Trophoblast cell (in vitro differentiated cells and primary cell): ENCODE measurements around the gene PRAME.
"Not testable (repeated sequence)": the region's sequence is repeated elsewhere in the genome, so short reads cannot be mapped to it uniquely, and the experiment has no call there.

Experiments used
- DNase-seq, 2 donors: peaks; one replicate each; pipeline ENCODE4 v3.0.0-alpha.2; 2016
- H2AFZ ChIP-seq: 2 replicates; pipeline ENCODE4 v1.6.1; 2013; ENCODE audit warnings: low read length, moderate library complexity, mild to moderate bottlenecking; ENCODE audit not compliant: insufficient read depth, poor library complexity
- H2AK5ac ChIP-seq: 2 replicates; pipeline ENCODE4 v1.6.1; 2013; ENCODE audit warnings: mild to moderate bottlenecking, low read length
- H2BK120ac ChIP-seq: 2 replicates; pipeline ENCODE4 v1.6.1; 2013; ENCODE audit warnings: low read length, mild to moderate bottlenecking, moderate library complexity; ENCODE audit not compliant: insufficient read depth, poor library complexity
- H2BK12ac ChIP-seq: 2 replicates; pipeline ENCODE4 v1.6.1; 2013; ENCODE audit warnings: mild to moderate bottlenecking, low read length, moderate library complexity
- H2BK5ac ChIP-seq: 2 replicates; pipeline ENCODE4 v1.6.1; 2013; ENCODE audit warnings: low read length, low read depth, moderate library complexity, mild to moderate bottlenecking; ENCODE audit not compliant: poor library complexity
- H3K14ac ChIP-seq: 2 replicates; pipeline ENCODE4 v1.6.1; 2013; ENCODE audit warnings: mild to moderate bottlenecking, low read length
- H3K18ac ChIP-seq: 2 replicates; pipeline ENCODE4 v1.6.1; 2013; ENCODE audit warnings: mild to moderate bottlenecking, low read length
- H3K23ac ChIP-seq: 2 replicates; pipeline ENCODE4 v1.6.1; 2013; ENCODE audit warnings: low read length
- H3K27ac ChIP-seq: 2 replicates; pipeline ENCODE4 v1.5.1; 2013; ENCODE audit warnings: low read depth, mild to moderate bottlenecking, inconsistent platforms, low read length, moderate library complexity
- H3K27me3 ChIP-seq: 2 replicates; pipeline ENCODE4 v1.6.1; 2013; ENCODE audit warnings: inconsistent platforms, mild to moderate bottlenecking, low read length, moderate library complexity; ENCODE audit not compliant: insufficient read depth
- H3K36me3 ChIP-seq, 2 experiments: 1 replicate in 1 of 2; 2 replicates in 1 of 2; pipeline ENCODE4 v1.6.1; 2013; ENCODE audit warnings: low read length in 2 of 2, mild to moderate bottlenecking in 2 of 2, moderate library complexity in 1 of 2; ENCODE audit not compliant: insufficient read depth in 2 of 2, control insufficient read depth in 1 of 2
- H3K4ac ChIP-seq: 2 replicates; pipeline ENCODE4 v1.6.1; 2013; ENCODE audit warnings: low read depth, mild to moderate bottlenecking, low read length, moderate library complexity
- H3K4me1 ChIP-seq, 2 experiments: 1 replicate in 1 of 2; 2 replicates in 1 of 2; pipeline ENCODE4 v1.6.1; 2013; ENCODE audit warnings: low read length in 2 of 2, mild to moderate bottlenecking in 2 of 2, moderate library complexity in 1 of 2; ENCODE audit not compliant: insufficient read depth in 2 of 2, control insufficient read depth in 1 of 2
- H3K4me2 ChIP-seq: 2 replicates; pipeline ENCODE4 v1.6.1; 2013; ENCODE audit warnings: inconsistent platforms, mild to moderate bottlenecking, low read length, moderate library complexity
- H3K4me3 ChIP-seq: 2 replicates; pipeline ENCODE4 v1.5.1; 2013; ENCODE audit warnings: mild to moderate bottlenecking, low read depth, low read length, inconsistent platforms
- H3K79me1 ChIP-seq: one replicate; pipeline ENCODE4 v1.6.1; 2013; ENCODE audit warnings: low read length
- H3K79me2 ChIP-seq: 2 replicates; pipeline ENCODE4 v1.6.1; 2013; ENCODE audit warnings: low read length, mild to moderate bottlenecking; ENCODE audit not compliant: control insufficient read depth, insufficient read depth, poor library complexity
- H3K9ac ChIP-seq: 2 replicates; pipeline ENCODE4 v1.6.1; 2013; ENCODE audit warnings: mild to moderate bottlenecking, low read length
- H3K9me3 ChIP-seq: 2 replicates; pipeline ENCODE4 v1.6.1; 2013; ENCODE audit warnings: low read depth, mild to moderate bottlenecking, control low read depth, inconsistent platforms, low read length; ENCODE audit not compliant: insufficient read depth
- H4K12ac ChIP-seq: 2 replicates; pipeline ENCODE4 v1.6.1; 2013; ENCODE audit warnings: low read depth, mild to moderate bottlenecking, low read length, moderate library complexity
- H4K8ac ChIP-seq: 2 replicates; pipeline ENCODE4 v1.6.1; 2013; ENCODE audit warnings: low read depth, mild to moderate bottlenecking, low read length, moderate library complexity
- H4K91ac ChIP-seq: one replicate; pipeline ENCODE4 v1.6.1; 2013; ENCODE audit warnings: low read depth, mild to moderate bottlenecking, low read length, moderate library complexity
- WGBS: extraction: QIAGEN DNeasy Blood & Tissue Kit; methylation state at CpG from one replicate; pipeline ENCODE4 v1.1.7; 2013; ENCODE audit warnings: missing lambda C conversion rate; ENCODE audit not compliant: insufficient read length, insufficient coverage; ENCODE audit errors: extremely low coverage; 5-methylcytosine and 5-hydroxymethylcytosine counted together

The PRAME gene

GRCh38 chr22:22512951-22513350 lies 46.1 kb downstream of the PRAME start:
- Histone ChIP-seq H4K12ac (no peak overlapping the region), H2AFZ (no peak overlapping the region), H3K9ac (no peak overlapping the region), H3K79me2 (peaks cover 2% of the 10 kb centered on the region), H3K9me3 (peaks cover 8% of the 10 kb centered on the region), H3K27ac (no peak overlapping the region), H3K27me3 (peaks cover 6% of the 10 kb centered on the region), H3K79me1 (peaks cover 2% of the 10 kb centered on the region), H3K23ac (no peak overlapping the region), H2BK12ac (no peak overlapping the region), H3K4ac (no peak overlapping the region), H3K14ac (no peak overlapping the region), H3K36me3 (no peaks in the 10 kb centered on the region), H3K4me3 (no peak overlapping the region), H3K18ac (no peak overlapping the region), H3K4me1 (peaks cover 5 to 8% of the 10 kb centered on the region in 2 experiments), H2BK120ac (no peak overlapping the region), H4K91ac (no peak overlapping the region), H4K8ac (no peak overlapping the region), H2BK5ac (no peak overlapping the region), H2AK5ac (no peak overlapping the region), H3K4me2 (no peak overlapping the region)
- WGBS = no CpG with 5 or more reads among the region's 5 CpGs
- DNase-seq = peak in 1 of 2 donors; percentile 47

GRCh38 chr22:22510833-22511232 lies 48.2 kb downstream of the PRAME start:
- DNase-seq, H4K91ac ChIP-seq, H3K4me2 ChIP-seq, H2BK5ac ChIP-seq, H3K4me3 ChIP-seq, H3K14ac ChIP-seq, H3K18ac ChIP-seq, H3K4me1 ChIP-seq, H2AFZ ChIP-seq, H3K36me3 ChIP-seq, H3K79me2 ChIP-seq, H3K23ac ChIP-seq, H2BK120ac ChIP-seq, H3K9ac ChIP-seq, H2AK5ac ChIP-seq, H2BK12ac ChIP-seq, H3K79me1 ChIP-seq, H4K12ac ChIP-seq, H3K4ac ChIP-seq, H3K27ac ChIP-seq, H3K27me3 ChIP-seq, H4K8ac ChIP-seq: not testable (repeated sequence)
- no CpG with 5 or more reads among the region's 7 CpGs for WGBS
- H3K9me3 ChIP-seq = peaks cover 11% of the 10 kb centered on the region

- not testable (repeated sequence) for DNase-seq, H3K4me1 ChIP-seq, H3K9ac ChIP-seq, H2BK12ac ChIP-seq, H3K79me2 ChIP-seq, H2AFZ ChIP-seq, H2BK5ac ChIP-seq, H3K79me1 ChIP-seq, H3K4ac ChIP-seq, H3K4me3 ChIP-seq, H3K18ac ChIP-seq, H4K8ac ChIP-seq, H3K27ac ChIP-seq, H3K27me3 ChIP-seq, H2AK5ac ChIP-seq, H4K91ac ChIP-seq, H3K36me3 ChIP-seq, H4K12ac ChIP-seq, H3K14ac ChIP-seq, H3K4me2 ChIP-seq, H3K23ac ChIP-seq, H2BK120ac ChIP-seq
- H3K9me3 ChIP-seq = peaks cover 11% of the 10 kb centered on the region
- no CpG with 5 or more reads among the region's 6 CpGs for WGBS
Observed at GRCh38 chr22:22509912-22510311, 49.2 kb downstream of the PRAME start.

- peaks cover 5 to 10% of the 10 kb centered on the region in 2 experiments for H3K4me1 ChIP-seq
- peaks cover 2% of the 10 kb centered on the region for H3K79me2 ChIP-seq
- no peak within 1 kb of the TSS for H2AK5ac ChIP-seq
- H2BK120ac ChIP-seq = no peak within 1 kb of the TSS
- peak; percentile 80 to 92 for DNase-seq
- peaks cover 11% of the 10 kb centered on the region for H3K9me3 ChIP-seq
- peaks cover 2% of the 10 kb centered on the region for H3K79me1 ChIP-seq
- H3K27ac ChIP-seq = no peak within 1 kb of the TSS
- H4K12ac ChIP-seq = no peak within 1 kb of the TSS
- H2BK12ac ChIP-seq = no peak within 1 kb of the TSS
- no peak within 1 kb of the TSS for H4K91ac ChIP-seq
- H2BK5ac ChIP-seq = no peak within 1 kb of the TSS
- H3K36me3 ChIP-seq = no peaks in the 10 kb centered on the region
- H3K14ac ChIP-seq = peak within 1 kb of the TSS; percentile 33
- H3K18ac ChIP-seq = no peak within 1 kb of the TSS
- peak within 1 kb of the TSS; percentile 6 for H3K9ac ChIP-seq
- peak within 1 kb of the TSS; percentile 3 for H4K8ac ChIP-seq
- peak within 1 kb of the TSS; percentile 41 for H2AFZ ChIP-seq
- H3K27me3 ChIP-seq = peaks cover 7% of the 10 kb centered on the region
- no peak within 1 kb of the TSS for H3K4ac ChIP-seq
- peak within 1 kb of the TSS; percentile 69 for H3K4me3 ChIP-seq
- H3K4me2 ChIP-seq = peak within 1 kb of the TSS; percentile 63
- no peak within 1 kb of the TSS for H3K23ac ChIP-seq
- WGBS = no CpG with 5 or more reads among the region's 72 CpGs
Observed at GRCh38 chr22:22508274-22509176, 50.5 kb downstream of the PRAME start, which contains the start of gene ZNF280B. TSS of gene ZNF280B (minus strand) at chr22:22508742. CDS start at chr22:22489398, 19,344 bp downstream.
